Astrocyte (in vitro differentiated cells and primary cell): ENCODE measurements around the gene PEX7. TPM values are rescaled to one million over a fixed set of nuclear protein-coding genes. Genes with fewer than 3 reads are reported as not detected.

Source experiments
- DNase-seq: peaks from one replicate; pipeline ENCODE4 v3.0.0-alpha.2; 2010; ENCODE audit warnings: low read depth
- FAIRE-seq: peaks from 2 replicates; lab custom pipeline; 2011; peaks lifted over from hg19 to GRCh38; lab: Jason Lieb, UNC
- H2AFZ ChIP-seq: 2 replicates; pipeline ENCODE4 v1.6.0; 2012; ENCODE audit warnings: low read depth, low read length, inconsistent platforms
- H3K27ac ChIP-seq: 2 replicates; pipeline ENCODE4 v1.5.1; 2011; ENCODE audit warnings: low read depth, low read length, inconsistent platforms
- H3K27me3 ChIP-seq: 2 replicates; pipeline ENCODE4 v1.6.0; 2011; ENCODE audit warnings: low read length, inconsistent platforms; ENCODE audit not compliant: insufficient read depth
- H3K36me3 ChIP-seq: 2 replicates; pipeline ENCODE4 v1.5.1; 2011; ENCODE audit warnings: low read length, inconsistent platforms; ENCODE audit not compliant: insufficient read depth
- H3K4me1 ChIP-seq: 2 replicates; pipeline ENCODE4 v1.5.1; 2011; ENCODE audit warnings: low read length, inconsistent platforms; ENCODE audit not compliant: insufficient read depth
- H3K4me2 ChIP-seq: 2 replicates; pipeline ENCODE4 v1.6.0; 2012; ENCODE audit warnings: low read length, inconsistent platforms
- H3K4me3 ChIP-seq: 2 replicates; pipeline ENCODE4 v1.5.1; 2011; ENCODE audit warnings: low read depth, mild to moderate bottlenecking, low read length, inconsistent platforms; ENCODE audit not compliant: insufficient read depth
- H3K79me2 ChIP-seq: 2 replicates; pipeline ENCODE4 v1.6.0; 2012; ENCODE audit warnings: mild to moderate bottlenecking, low read length, inconsistent platforms; ENCODE audit not compliant: insufficient read depth
- H3K9ac ChIP-seq: 2 replicates; pipeline ENCODE4 v1.6.0; 2012; ENCODE audit warnings: mild to moderate bottlenecking, low read length, inconsistent platforms
- H3K9me3 ChIP-seq: 2 replicates; pipeline ENCODE4 v1.5.1; 2012; ENCODE audit warnings: low read depth, mild to moderate bottlenecking, low read length, inconsistent platforms; ENCODE audit not compliant: insufficient read depth
- H4K20me1 ChIP-seq: 2 replicates; pipeline ENCODE4 v1.6.0; 2012; ENCODE audit warnings: low read length, inconsistent platforms; ENCODE audit not compliant: insufficient read depth
- H3K27ac Mint-ChIP-seq: one replicate; pipeline ENCODE4 v1.8.0; 2021; ENCODE audit warnings: mild to moderate bottlenecking, mixed read lengths; ENCODE audit not compliant: unreplicated experiment
- H3K27me3 Mint-ChIP-seq: one replicate; pipeline ENCODE4 v1.8.0; 2021; ENCODE audit warnings: low read depth, mixed read lengths; ENCODE audit not compliant: unreplicated experiment
- H3K36me3 Mint-ChIP-seq: one replicate; pipeline ENCODE4 v1.8.0; 2021; ENCODE audit warnings: low read depth, mixed read lengths; ENCODE audit not compliant: unreplicated experiment
- H3K4me1 Mint-ChIP-seq: one replicate; pipeline ENCODE4 v1.8.0; 2021; ENCODE audit warnings: low read depth, mixed read lengths; ENCODE audit not compliant: unreplicated experiment
- H3K4me3 Mint-ChIP-seq: one replicate; pipeline ENCODE4 v1.8.0; 2021; ENCODE audit warnings: mild to moderate bottlenecking, moderate library complexity, mixed read lengths; ENCODE audit not compliant: unreplicated experiment
- H3K9me3 Mint-ChIP-seq: one replicate; pipeline ENCODE4 v1.8.0; 2021; ENCODE audit warnings: mild to moderate bottlenecking, mixed read lengths; ENCODE audit not compliant: unreplicated experiment
- CTCF ChIP-seq: IDR thresholded peaks from 2 replicates; pipeline ENCODE4 v1.5.1; 2011; ENCODE audit warnings: low read depth, mild to moderate bottlenecking, inconsistent platforms, low read length, moderate library complexity; ENCODE audit not compliant: insufficient read depth
- EZH2 ChIP-seq: IDR thresholded peaks from 2 replicates; pipeline ENCODE4 v1.6.1; 2012; ENCODE audit warnings: mild to moderate bottlenecking, low read length, inconsistent platforms; ENCODE audit not compliant: insufficient read depth
- total RNA-seq: library from RNA; stranded (reverse); gene quantifications from 2 replicates; pipeline ENCODE4 v1.2.1, GENCODE V29; 2021

The PEX7 gene
- total RNA-seq, 1 donor from 2014 or later = 4.8 TPM

GRCh38 chr6:136801581-136801980 lies 20.8 kb upstream of the PEX7 start:
- FAIRE-seq (no peak), DNase-seq (no peak)
- Histone ChIP-seq H3K27ac (no peak overlapping the region), H3K36me3 (no peaks in the 10 kb centered on the region), H3K79me2 (no peaks in the 10 kb centered on the region), H2AFZ (no peak overlapping the region), H3K9ac (no peak overlapping the region), H3K4me3 (no peak overlapping the region), H3K4me2 (no peak overlapping the region), H4K20me1 (no peaks in the 10 kb centered on the region), H3K27me3 (no peaks in the 10 kb centered on the region), H3K4me1 (no peaks in the 10 kb centered on the region), H3K9me3 (no peaks in the 10 kb centered on the region)
- H3K27ac Mint-ChIP-seq = no peak overlapping the region
- no peaks in the 10 kb centered on the region for H3K27me3 Mint-ChIP-seq
- TF ChIP-seq EZH2 = no peak
- TF ChIP-seq CTCF = no peak
- no peaks in the 10 kb centered on the region for H3K9me3 Mint-ChIP-seq
- H3K36me3 Mint-ChIP-seq = no peaks in the 10 kb centered on the region
- H3K4me1 Mint-ChIP-seq = peaks cover 11% of the 10 kb centered on the region
- no peak overlapping the region for H3K4me3 Mint-ChIP-seq

GRCh38 chr6:136803608-136804007 lies 18.8 kb upstream of the PEX7 start:
- Mint-ChIP-seq H3K27ac (no peak overlapping the region), H3K27me3 (no peaks in the 10 kb centered on the region), H3K9me3 (no peaks in the 10 kb centered on the region), H3K4me3 (no peak overlapping the region), H3K36me3 (no peaks in the 10 kb centered on the region), H3K4me1 (no peaks in the 10 kb centered on the region)
- Histone ChIP-seq H4K20me1 (no peaks in the 10 kb centered on the region), H3K4me3 (no peak overlapping the region), H2AFZ (no peak overlapping the region), H3K9me3 (no peaks in the 10 kb centered on the region), H3K9ac (no peak overlapping the region), H3K79me2 (no peaks in the 10 kb centered on the region), H3K27ac (no peak overlapping the region), H3K4me1 (no peaks in the 10 kb centered on the region), H3K27me3 (no peaks in the 10 kb centered on the region), H3K4me2 (no peak overlapping the region), H3K36me3 (no peaks in the 10 kb centered on the region)
- FAIRE-seq (no peak), DNase-seq (no peak)
- TF ChIP-seq EZH2 = no peak
- no peak for TF ChIP-seq CTCF

GRCh38 chr6:136809091-136809860 lies 13.1 kb upstream of the PEX7 start:
- Histone ChIP-seq H2AFZ (no peak overlapping the region), H3K4me3 (no peak overlapping the region), H4K20me1 (no peaks in the 10 kb centered on the region), H3K79me2 (no peaks in the 10 kb centered on the region), H3K27me3 (no peaks in the 10 kb centered on the region), H3K9me3 (no peaks in the 10 kb centered on the region), H3K4me2 (no peak overlapping the region), H3K36me3 (no peaks in the 10 kb centered on the region), H3K9ac (no peak overlapping the region), H3K27ac (no peak overlapping the region), H3K4me1 (peaks cover 6% of the 10 kb centered on the region)
- TF ChIP-seq EZH2 (no peak), CTCF (no peak)
- Mint-ChIP-seq H3K4me1 (peaks cover 9% of the 10 kb centered on the region), H3K36me3 (no peaks in the 10 kb centered on the region), H3K27ac (no peak overlapping the region), H3K27me3 (no peaks in the 10 kb centered on the region), H3K9me3 (no peaks in the 10 kb centered on the region), H3K4me3 (no peak overlapping the region)
- DNase-seq (no peak), FAIRE-seq (no peak)
